Mesenchymal stem cell (in vitro differentiated cells and primary cell): ENCODE data around the gene NTRK2.

Source experiments
- DNase-seq: peaks from one replicate; pipeline ENCODE4 v3.0.0-alpha.2; 2013
- H2AFZ ChIP-seq: one replicate; pipeline ENCODE4 v1.6.1; 2013; ENCODE audit warnings: low read depth, mild to moderate bottlenecking, control low read depth, inconsistent platforms, low read length, moderate library complexity
- H2AK5ac ChIP-seq: 2 replicates; pipeline ENCODE4 v1.6.1; 2013; ENCODE audit warnings: low read length, moderate library complexity, mild to moderate bottlenecking, inconsistent platforms; ENCODE audit not compliant: severe bottlenecking
- H2BK120ac ChIP-seq: one replicate; pipeline ENCODE4 v1.6.1; 2013; ENCODE audit warnings: low read depth, mild to moderate bottlenecking, inconsistent platforms, low read length, moderate library complexity
- H2BK12ac ChIP-seq, 2 experiments: one replicate each; pipeline ENCODE4 v1.6.1; 2013; ENCODE audit warnings: inconsistent platforms in 2 of 2, low read length in 2 of 2, mild to moderate bottlenecking in 2 of 2, moderate library complexity in 2 of 2, control low read depth in 1 of 2
- H2BK15ac ChIP-seq: one replicate; pipeline ENCODE4 v1.6.1; 2013; ENCODE audit warnings: mild to moderate bottlenecking, low read depth, inconsistent platforms; ENCODE audit not compliant: poor library complexity, severe bottlenecking
- H2BK5ac ChIP-seq: 2 replicates; pipeline ENCODE4 v1.6.1; 2013; ENCODE audit warnings: low read depth, mild to moderate bottlenecking, low read length, control low read depth, inconsistent platforms; ENCODE audit not compliant: poor library complexity, severe bottlenecking
- H3K14ac ChIP-seq, 2 experiments: one replicate each; pipeline ENCODE4 v1.6.1; 2013; ENCODE audit warnings: inconsistent platforms in 2 of 2, low read length in 2 of 2, control low read depth in 1 of 2, mild to moderate bottlenecking in 1 of 2, moderate library complexity in 1 of 2
- H3K18ac ChIP-seq, 2 experiments: one replicate each; pipeline ENCODE4 v1.6.1; 2013; ENCODE audit warnings: inconsistent platforms in 2 of 2, low read length in 2 of 2, control low read depth in 1 of 2, low read depth in 1 of 2, mild to moderate bottlenecking in 1 of 2
- H3K23ac ChIP-seq, 2 experiments: one replicate each; pipeline ENCODE4 v1.6.1; 2013; ENCODE audit warnings: inconsistent platforms in 2 of 2, low read length in 2 of 2, mild to moderate bottlenecking in 2 of 2, moderate library complexity in 2 of 2, control low read depth in 1 of 2
- H3K27ac ChIP-seq: 2 replicates; pipeline ENCODE4 v1.5.1; 2013; ENCODE audit warnings: mild to moderate bottlenecking, moderate library complexity, low read length, control low read depth, inconsistent platforms; ENCODE audit not compliant: poor library complexity, severe bottlenecking
- H3K27me3 ChIP-seq, 2 experiments: 2 replicates each; pipeline versions ENCODE4 v1.6.1 to v1.7.0; 2013; ENCODE audit warnings: low read length in 2 of 2, mild to moderate bottlenecking in 2 of 2, moderate library complexity in 2 of 2, control low read depth in 1 of 2, inconsistent platforms in 1 of 2; ENCODE audit not compliant: control insufficient read depth in 1 of 2, insufficient read depth in 1 of 2
- H3K36me3 ChIP-seq, 2 experiments: 2 replicates each; pipeline versions ENCODE4 v1.6.1 to v1.7.0; 2013; ENCODE audit warnings: low read length in 2 of 2, control low read depth in 1 of 2, inconsistent platforms in 1 of 2, low read depth in 1 of 2, mild to moderate bottlenecking in 1 of 2; ENCODE audit not compliant: insufficient read depth in 2 of 2, control insufficient read depth in 1 of 2
- H3K4ac ChIP-seq, 2 experiments: one replicate each; pipeline ENCODE4 v1.6.1; 2013; ENCODE audit warnings: inconsistent platforms in 2 of 2, low read length in 2 of 2, mild to moderate bottlenecking in 2 of 2, moderate library complexity in 2 of 2, control low read depth in 1 of 2, low read depth in 1 of 2
- H3K4me1 ChIP-seq: 2 replicates; pipeline ENCODE4 v1.6.1; 2013; ENCODE audit warnings: low read depth, low read length, control low read depth; ENCODE audit not compliant: control insufficient read depth, insufficient read depth
- H3K4me2 ChIP-seq: 2 replicates; pipeline ENCODE4 v1.6.1; 2013; ENCODE audit warnings: low read length, mild to moderate bottlenecking, inconsistent platforms; ENCODE audit not compliant: poor library complexity, severe bottlenecking
- H3K4me3 ChIP-seq, 2 experiments: 2 replicates each; pipeline versions ENCODE4 v1.5.1 to v1.7.0; 2013; ENCODE audit warnings: low read length in 2 of 2, mild to moderate bottlenecking in 2 of 2, control low read depth in 1 of 2, low read depth in 1 of 2; ENCODE audit not compliant: insufficient read depth in 1 of 2
- H3K79me1 ChIP-seq: replicated peaks from 2 replicates; pipeline ENCODE4 v1.6.1; 2013; ENCODE audit warnings: mild to moderate bottlenecking, control low read depth, low read length, inconsistent platforms; ENCODE audit not compliant: poor library complexity, severe bottlenecking
- H3K9ac ChIP-seq: 2 replicates; pipeline ENCODE4 v1.7.0; 2013; ENCODE audit warnings: mild to moderate bottlenecking, low read length, moderate library complexity
- H3K9me3 ChIP-seq: 2 replicates; pipeline ENCODE4 v1.7.0; 2013; ENCODE audit warnings: mild to moderate bottlenecking, low read length; ENCODE audit not compliant: control insufficient read depth
- H4K8ac ChIP-seq: one replicate; pipeline ENCODE4 v1.6.1; 2013; ENCODE audit warnings: inconsistent platforms, mild to moderate bottlenecking, low read length, moderate library complexity
- H4K91ac ChIP-seq: one replicate; pipeline ENCODE4 v1.6.1; 2013; ENCODE audit warnings: mild to moderate bottlenecking, low read length, inconsistent platforms
- WGBS: methylation state at CpG from one replicate; pipeline ENCODE4 v1.1.7; 2013; ENCODE audit warnings: mixed read lengths; 5-methylcytosine and 5-hydroxymethylcytosine counted together

Gene NTRK2

GRCh38 chr9:84891924-84892323 lies 222.4 kb downstream of the NTRK2 start:
- H3K4me1 ChIP-seq: no peaks in the 10 kb centered on the region
- no peak overlapping the region for H2BK5ac ChIP-seq
- no peaks in the 10 kb centered on the region for H3K9me3 ChIP-seq
- no peak overlapping the region for H2BK120ac ChIP-seq
- H3K9ac ChIP-seq: no peak overlapping the region
- no peaks in the 10 kb centered on the region for H3K36me3 ChIP-seq
- H3K4ac ChIP-seq: no peak overlapping the region
- no peak overlapping the region for H2AFZ ChIP-seq
- no peak for DNase-seq
- H3K18ac ChIP-seq: no peak overlapping the region
- H3K23ac ChIP-seq: no peak overlapping the region
- no peak overlapping the region for H3K14ac ChIP-seq
- no peak overlapping the region for H4K8ac ChIP-seq
- no peak overlapping the region for H4K91ac ChIP-seq
- 88% methylated on average over 1 of the region's 1 CpG for WGBS
- H3K27me3 ChIP-seq: no peaks in the 10 kb centered on the region
- H3K27ac ChIP-seq: no peak overlapping the region
- H2BK15ac ChIP-seq: no peak overlapping the region
- H3K4me2 ChIP-seq: no peak overlapping the region
- no peak overlapping the region for H2BK12ac ChIP-seq
- H2AK5ac ChIP-seq: no peak overlapping the region
- H3K79me1 ChIP-seq: no peaks in the 10 kb centered on the region
- no peak overlapping the region for H3K4me3 ChIP-seq

GRCh38 chr9:84893419-84894128 lies 224.0 kb downstream of the NTRK2 start:
- Histone ChIP-seq H4K8ac (no peak overlapping the region), H3K9me3 (no peaks in the 10 kb centered on the region), H2BK15ac (no peak overlapping the region), H2BK120ac (no peak overlapping the region), H2AFZ (no peak overlapping the region), H3K23ac (no peak overlapping the region), H3K36me3 (no peaks in the 10 kb centered on the region), H2BK5ac (no peak overlapping the region), H2BK12ac (no peak overlapping the region), H3K9ac (no peak overlapping the region), H4K91ac (no peak overlapping the region), H2AK5ac (no peak overlapping the region), H3K14ac (no peak overlapping the region), H3K4ac (no peak overlapping the region), H3K79me1 (no peaks in the 10 kb centered on the region), H3K4me2 (no peak overlapping the region), H3K4me1 (no peaks in the 10 kb centered on the region), H3K27me3 (no peaks in the 10 kb centered on the region), H3K4me3 (no peak overlapping the region), H3K27ac (no peak overlapping the region), H3K18ac (no peak overlapping the region)
- WGBS: 92% methylated on average over 12 of the region's 13 CpGs
- no peak for DNase-seq

- Histone ChIP-seq H4K91ac (no peak overlapping the region), H3K4me1 (no peaks in the 10 kb centered on the region), H3K27me3 (no peaks in the 10 kb centered on the region), H3K23ac (no peak overlapping the region), H4K8ac (no peak overlapping the region), H3K18ac (no peak overlapping the region), H3K9me3 (no peaks in the 10 kb centered on the region), H2BK15ac (no peak overlapping the region), H3K27ac (no peak overlapping the region), H3K4me3 (no peak overlapping the region), H2BK5ac (no peak overlapping the region), H2AFZ (no peak overlapping the region), H3K36me3 (no peaks in the 10 kb centered on the region), H3K79me1 (no peaks in the 10 kb centered on the region), H3K9ac (no peak overlapping the region), H3K14ac (no peak overlapping the region), H2BK120ac (no peak overlapping the region), H2BK12ac (no peak overlapping the region), H3K4ac (no peak overlapping the region), H3K4me2 (no peak overlapping the region), H2AK5ac (no peak overlapping the region)
- no CpG with 5 or more reads among the region's 2 CpGs for WGBS
- DNase-seq: no peak
These were observed 225.3 kb downstream of the NTRK2 start for GRCh38 chr9:84894859-84895258.

- WGBS: 74% methylated on average over 7 of the region's 7 CpGs
- no peak overlapping the region for H2BK12ac ChIP-seq
These were observed 228.0 kb downstream of the NTRK2 start for GRCh38 chr9:84897362-84898094.

More at GRCh38 chr9:84897362-84898094, 228.0 kb downstream of the NTRK2 start:
- H3K79me1 ChIP-seq: no peaks in the 10 kb centered on the region
- no peak for DNase-seq
- no peak overlapping the region for H2BK5ac ChIP-seq
- no peak overlapping the region for H2AK5ac ChIP-seq
- H3K27ac ChIP-seq: no peak overlapping the region
- H3K14ac ChIP-seq: no peak overlapping the region
- H3K4ac ChIP-seq: no peak overlapping the region
- no peak overlapping the region for H2BK15ac ChIP-seq
- no peak overlapping the region for H3K4me2 ChIP-seq
- no peaks in the 10 kb centered on the region for H3K27me3 ChIP-seq
- no peak overlapping the region for H3K9ac ChIP-seq
- H3K36me3 ChIP-seq: no peaks in the 10 kb centered on the region
- H2BK120ac ChIP-seq: no peak overlapping the region
- H4K8ac ChIP-seq: no peak overlapping the region
- no peak overlapping the region for H3K23ac ChIP-seq
- no peak overlapping the region for H4K91ac ChIP-seq
- H3K4me1 ChIP-seq: no peaks in the 10 kb centered on the region
- H3K18ac ChIP-seq: no peak overlapping the region
- no peaks in the 10 kb centered on the region for H3K9me3 ChIP-seq
- H3K4me3 ChIP-seq: no peak overlapping the region
- H2AFZ ChIP-seq: no peak overlapping the region
